Measurements from ENCODE around the gene ASIC2.

Gene ASIC2

DNA sequence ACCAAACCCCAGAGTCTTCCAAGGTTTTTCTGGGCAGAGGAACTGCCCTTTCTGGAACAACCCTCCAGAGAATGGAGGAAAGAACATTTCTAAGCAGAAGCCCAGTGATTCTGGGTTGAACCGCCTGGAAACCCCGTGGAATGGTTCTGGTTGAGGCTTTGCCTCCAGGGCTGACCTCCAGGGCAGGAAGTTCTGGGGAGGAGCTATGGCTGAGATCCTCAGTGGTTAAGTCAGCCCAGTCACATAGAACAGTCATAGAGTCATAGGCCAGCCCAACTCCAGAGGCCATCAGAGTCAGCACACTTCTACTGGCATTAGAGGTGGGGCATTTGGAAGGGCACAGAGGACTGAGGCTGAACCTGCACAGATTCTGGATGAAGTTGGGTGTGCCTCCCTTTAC, 235.5 kb downstream of the ASIC2 start:
- DNase-seq (ENCODE audit: low spot score) = no peak

DNA sequence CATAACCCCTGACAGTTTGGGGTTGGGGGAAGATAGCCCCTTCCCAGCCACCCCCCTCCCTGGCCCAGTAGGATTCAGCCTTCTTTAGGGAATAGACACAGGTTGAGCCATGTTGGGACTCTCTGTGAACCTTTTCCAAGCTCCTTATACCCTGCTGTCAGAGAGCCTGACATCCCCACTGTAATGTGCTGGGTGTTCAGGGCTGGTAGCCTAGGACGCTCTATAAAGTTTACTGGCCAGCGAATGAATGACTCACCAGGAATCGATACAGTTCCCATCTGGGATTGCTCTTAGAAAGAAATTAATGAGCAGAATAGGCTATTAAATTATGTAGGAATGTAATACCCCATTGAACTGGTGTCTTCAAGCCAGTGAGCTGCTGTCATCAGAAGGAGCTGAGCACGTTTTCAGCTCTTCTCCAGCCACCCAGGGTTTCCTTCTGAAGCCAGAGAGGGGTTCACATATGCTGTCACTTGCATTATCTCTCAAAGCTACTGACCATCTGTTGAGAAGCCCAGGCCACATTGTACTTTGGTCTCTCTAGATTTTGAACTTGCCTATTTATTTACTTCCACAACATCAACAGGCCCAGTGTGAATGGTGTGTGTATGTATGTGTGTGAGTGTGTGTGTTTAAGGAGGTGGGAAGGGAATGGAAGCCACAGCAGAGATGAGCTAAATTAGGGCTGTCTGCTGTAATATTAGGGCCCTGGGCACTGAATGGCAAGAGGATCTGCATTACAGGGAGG, 236.5 kb downstream of the ASIC2 start:
- DNase-seq (ENCODE audit: low spot score) = no peak

DNA sequence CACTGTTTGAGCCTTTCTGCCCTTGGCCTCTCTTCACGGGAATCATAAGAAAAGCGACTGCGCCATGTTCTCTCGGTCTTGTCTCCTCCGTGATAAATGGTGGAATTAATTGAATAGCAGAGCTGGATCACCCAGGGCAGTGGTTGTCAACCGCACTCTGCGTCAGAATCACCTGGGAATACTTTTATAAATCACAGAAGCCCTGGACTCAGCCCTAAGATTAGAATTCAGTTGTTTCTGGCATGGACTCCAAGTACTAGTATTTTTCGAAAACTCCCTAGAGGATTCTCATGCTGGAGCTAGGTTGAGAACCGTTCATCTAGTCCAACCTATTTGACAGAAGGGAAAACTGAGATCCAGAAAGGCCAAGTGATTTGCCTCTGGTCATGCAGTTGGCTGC, 237.3 kb downstream of the ASIC2 start:
- no peak for DNase-seq (ENCODE audit: low spot score)

DNA sequence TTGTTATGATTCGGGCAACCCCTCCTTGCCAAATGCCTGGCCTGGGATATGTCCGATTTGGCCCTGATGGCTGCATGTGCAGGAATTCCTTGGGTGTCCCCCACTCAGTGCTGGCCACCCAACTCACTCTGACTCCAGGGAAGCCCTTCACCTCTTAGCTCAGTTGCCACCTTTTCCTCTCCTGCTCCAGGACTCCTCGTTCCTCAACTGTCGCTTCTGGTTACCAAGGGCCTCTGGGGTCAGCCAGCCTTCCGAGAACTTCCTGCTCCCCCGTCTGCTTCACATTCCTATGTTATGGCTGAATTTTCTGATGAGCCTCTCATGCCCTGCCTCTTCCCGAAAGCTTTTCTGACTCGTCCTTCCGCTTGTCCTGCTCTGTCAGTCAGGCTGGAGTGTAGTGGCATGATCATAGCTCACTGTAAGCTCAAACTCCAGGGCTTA, 237.9 kb downstream of the ASIC2 start:
- no peak for DNase-seq (ENCODE audit: low spot score)

DNA sequence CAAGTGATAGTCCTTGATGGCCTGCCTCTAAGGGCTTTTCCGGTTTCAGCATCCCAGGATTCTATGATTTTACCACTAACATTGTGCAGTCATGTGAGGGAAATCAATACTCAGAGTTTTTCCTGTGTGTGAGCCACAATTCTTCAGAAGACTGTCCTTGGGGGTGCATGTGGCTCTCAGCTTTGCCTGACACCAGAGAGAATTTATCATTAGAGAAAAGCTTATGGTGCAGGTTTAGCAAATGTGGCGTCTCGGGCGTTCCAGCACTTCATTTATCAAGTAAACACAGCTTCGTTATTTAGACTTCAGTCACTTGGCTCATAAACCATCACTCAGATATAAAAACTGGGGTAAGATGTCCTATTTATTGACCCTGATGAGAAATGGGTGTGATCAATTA, 238.7 kb downstream of the ASIC2 start:
- no peak for DNase-seq (ENCODE audit: low spot score)

DNA sequence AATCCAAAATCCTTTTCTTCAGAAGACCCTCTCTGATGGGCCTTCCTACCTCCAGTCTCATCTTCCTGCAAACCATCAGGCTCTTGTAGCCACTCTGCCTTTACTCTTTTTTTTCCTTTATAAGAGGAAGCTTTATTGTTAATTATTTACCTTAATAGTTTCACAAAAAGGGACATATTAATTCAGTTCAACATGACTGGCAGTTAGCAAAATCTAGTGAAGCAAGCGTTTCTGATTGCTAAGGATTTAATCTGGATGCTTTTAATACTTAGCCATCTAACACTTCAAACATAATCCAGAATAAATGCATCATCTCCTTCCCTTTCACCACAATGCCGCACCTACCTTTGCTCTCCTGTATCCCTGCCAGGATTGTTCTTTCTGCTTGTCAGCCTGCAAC, 239.4 kb downstream of the ASIC2 start:
- DNase-seq (ENCODE audit: low spot score) = no peak

DNA sequence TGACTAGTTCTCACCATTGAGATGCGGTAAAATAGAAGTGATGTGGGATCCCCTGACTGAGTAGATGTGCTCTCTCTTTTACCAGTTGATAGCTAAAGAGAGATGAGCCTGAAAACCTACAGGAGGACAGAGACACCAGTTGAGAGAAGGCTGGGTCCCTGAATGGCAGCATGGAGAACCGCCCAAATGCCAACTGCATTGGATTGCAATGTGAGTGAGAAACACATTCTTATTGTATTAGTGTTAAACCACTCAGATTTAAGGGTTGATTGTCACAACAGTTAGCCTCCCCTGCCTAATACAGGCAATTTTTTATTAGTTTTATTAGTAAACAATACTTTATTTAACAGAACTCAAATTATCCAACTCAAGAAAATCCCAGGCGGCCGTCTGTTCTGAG, 240.2 kb downstream of the ASIC2 start:
- DNase-seq (ENCODE audit: low spot score) = no peak

DNA sequence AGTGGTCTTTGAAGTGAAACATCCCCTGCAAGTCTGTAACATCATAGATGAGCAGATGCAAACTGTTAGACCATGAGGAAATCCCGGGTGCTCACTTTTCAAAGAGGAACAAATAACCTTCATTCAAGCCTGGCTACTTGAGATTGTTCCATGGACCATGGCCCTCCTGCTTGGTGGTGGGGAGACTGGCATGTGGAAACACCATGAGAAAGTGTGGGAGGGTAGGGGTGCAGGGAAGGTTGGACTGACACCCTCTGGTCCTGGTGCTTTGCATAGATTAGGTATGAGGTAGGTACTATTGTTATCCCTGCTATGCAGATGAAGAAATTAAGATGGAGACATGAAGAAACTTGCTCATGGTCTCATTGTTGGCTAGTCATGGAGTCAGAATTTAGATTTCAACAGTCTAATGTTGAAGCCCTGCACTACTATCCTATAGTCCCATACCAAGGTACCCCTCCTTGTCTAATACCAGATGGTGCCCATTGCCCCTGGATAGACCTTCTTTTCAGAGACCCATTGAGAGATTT, 242.4 kb downstream of the ASIC2 start:
- no peak for DNase-seq (ENCODE audit: low spot score)

DNA sequence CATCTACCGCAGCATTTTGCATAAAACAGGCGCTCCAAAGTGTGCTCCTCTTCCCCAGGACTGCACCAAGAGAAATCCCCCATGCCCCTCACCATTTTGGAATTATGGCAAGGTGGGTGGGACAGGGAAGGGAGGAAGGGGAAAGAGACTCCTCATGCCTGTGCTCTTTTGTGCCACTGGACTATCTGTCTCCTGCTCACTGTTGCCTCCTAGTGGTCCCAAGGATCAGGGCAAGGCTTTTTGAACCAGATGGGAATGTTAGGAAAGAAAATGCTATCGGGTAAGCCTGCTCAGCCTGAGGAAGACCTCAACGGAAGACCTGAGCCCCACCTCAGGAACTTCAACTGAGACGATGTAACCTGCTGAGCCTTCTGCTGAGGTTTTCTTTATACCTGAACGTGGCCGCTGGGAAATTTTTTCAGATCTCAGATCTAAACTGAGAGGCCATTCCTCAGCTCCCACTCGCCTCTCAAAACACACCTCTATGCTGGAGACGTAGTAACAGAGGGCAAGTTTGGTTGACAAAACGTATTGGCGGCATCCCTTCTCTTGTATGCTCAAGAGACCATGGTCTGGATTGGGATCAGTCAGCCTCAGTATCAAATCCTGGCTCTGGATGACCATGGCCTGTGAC, 243.2 kb downstream of the ASIC2 start:
- peak; percentile 20 for DNase-seq (ENCODE audit: low spot score)

DNA sequence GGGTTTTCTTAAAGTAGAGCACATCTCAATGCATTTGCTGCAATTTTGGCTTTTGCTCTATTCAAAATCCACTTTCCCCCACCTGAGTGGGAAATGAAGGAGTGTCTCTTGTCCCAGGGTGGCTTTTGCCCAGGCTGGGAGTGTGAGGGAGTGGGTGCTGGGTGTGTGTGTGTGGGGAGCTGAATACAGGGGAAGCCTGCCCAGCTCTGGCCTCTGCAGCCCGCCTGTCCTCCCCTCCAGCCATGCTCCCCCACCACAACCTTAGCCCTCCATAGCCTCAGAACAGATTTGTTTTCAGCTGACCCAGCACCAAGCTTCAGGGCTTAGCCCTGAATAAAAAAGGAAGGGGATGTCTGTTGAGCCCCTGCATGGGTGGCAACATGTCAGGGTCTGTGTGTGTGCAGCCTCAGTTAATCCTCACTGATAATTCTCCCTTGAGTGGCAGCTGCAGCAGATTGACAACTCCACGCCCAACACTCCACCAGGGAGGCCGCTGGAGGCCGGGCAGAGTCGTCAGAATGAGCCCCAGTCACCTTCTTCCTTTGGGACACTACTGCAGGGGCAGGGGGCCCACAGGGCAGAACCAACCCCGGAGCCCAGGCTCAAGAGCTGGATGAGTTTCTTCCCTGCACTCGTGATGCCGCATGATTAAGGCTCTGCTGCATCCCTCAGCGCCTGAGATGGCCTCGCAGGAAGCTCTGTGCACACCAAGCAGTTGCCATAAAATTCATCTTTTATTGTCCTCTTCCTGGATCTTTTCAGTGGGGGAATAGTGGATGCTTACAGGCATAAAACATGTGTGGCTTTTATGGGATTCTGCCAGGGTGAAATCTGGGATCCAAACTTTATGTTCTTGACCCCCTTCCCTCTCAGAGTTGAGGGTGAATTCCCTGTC, 246.5 kb downstream of the ASIC2 start:
- DNase-seq (ENCODE audit: low spot score) = no peak

DNA sequence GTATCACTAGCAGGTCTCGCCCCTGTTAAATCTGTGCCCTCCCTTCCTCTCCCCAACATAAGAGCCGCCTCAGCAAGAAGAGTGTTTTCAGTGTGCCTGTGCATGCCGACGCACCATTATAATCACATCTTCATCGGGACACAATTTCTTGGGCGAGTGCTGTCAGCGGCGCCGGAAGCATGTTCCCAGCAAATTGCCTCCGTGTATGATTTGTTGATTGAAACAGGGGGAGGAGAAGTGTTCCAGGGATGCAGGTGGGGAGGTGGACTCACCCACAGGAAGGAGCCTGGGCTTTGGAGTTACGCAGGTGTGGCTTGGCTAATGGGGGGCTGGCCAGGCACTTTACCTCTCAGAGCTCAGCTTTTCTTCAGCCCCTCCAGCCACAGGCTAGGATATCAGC, 247.9 kb downstream of the ASIC2 start:
- DNase-seq (ENCODE audit: low spot score) = no peak

DNA sequence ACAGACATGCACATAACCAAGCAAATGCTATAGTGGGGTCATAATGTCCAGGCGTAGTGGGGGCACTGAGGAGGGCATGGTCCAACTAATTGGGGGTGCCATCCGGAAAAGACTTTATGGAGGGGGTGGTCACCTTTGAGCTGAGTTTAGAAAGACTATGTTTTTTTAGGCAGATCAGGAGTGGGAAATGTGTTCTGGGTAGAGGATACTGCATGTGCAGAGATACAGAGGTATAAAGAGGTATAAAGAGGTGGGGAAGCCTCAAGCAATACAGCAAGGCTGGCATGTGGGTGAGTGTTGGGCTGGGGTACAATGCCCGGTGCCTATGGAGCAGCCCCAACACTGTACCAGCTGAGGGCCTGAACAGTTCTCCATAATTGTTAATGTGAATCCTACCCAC, 248.3 kb downstream of the ASIC2 start:
- DNase-seq (ENCODE audit: low spot score) = no peak

DNA sequence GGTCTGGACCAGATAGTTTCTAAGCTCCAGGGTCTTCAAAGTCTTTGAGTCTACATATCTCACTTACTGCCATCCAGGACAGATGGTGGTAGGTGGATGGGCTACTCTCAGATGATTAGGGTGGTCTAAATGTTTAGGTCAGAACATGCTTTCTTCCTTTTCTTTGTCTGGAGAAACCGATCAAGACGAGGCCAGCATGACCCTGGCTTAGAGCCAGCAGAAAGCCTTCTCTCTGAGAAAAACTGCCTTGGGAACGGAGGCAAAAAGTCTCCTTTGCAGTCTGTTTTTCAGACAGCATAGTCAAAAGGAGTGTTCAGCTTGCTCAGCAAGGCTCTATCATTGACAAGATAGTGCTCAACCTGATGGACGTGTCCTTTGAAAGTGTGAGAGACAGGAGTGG, 252.6 kb downstream of the ASIC2 start:
- no peak for DNase-seq (ENCODE audit: low spot score)

DNA sequence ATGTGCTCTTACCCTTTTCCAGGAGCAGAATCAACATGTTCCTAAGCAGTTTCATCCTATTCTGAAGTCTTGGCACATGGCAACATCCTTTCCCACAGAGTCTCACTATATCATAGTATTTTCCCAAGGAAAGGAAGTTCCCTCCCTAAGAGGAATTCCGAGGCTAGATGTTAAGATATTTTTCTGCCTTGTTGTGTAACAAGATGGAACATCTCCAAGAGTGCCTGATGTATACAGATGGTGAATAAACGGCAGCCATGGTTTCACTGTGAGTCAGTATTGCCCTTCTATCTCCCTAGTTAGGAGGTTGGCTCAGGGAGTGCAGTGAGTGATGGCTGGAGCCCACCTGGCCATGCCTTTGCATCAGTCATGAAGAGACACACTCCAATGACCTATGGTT, 253.2 kb downstream of the ASIC2 start:
- no peak for DNase-seq (ENCODE audit: low spot score)

DNA sequence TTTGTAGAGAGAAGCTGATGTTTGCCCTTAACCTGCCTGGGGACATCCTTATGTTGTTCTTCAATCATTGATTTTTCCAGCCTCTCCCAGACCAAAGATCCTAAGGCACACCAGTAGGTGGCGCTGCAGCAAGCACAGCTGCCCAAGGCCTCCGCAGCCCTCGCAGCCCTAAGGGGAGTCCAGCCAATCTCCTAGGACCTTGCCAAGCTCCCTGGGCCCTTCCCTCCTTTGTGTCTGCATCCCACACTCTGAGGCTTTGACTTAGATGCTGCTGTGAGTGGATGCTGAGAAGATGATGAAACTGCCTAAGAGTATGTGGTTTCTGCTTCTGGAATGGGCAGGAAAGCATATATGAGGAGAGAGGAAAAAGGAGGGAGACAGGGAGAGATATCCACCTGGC, 254.4 kb downstream of the ASIC2 start:
- peak; percentile 18 for DNase-seq (ENCODE audit: low spot score)

DNA sequence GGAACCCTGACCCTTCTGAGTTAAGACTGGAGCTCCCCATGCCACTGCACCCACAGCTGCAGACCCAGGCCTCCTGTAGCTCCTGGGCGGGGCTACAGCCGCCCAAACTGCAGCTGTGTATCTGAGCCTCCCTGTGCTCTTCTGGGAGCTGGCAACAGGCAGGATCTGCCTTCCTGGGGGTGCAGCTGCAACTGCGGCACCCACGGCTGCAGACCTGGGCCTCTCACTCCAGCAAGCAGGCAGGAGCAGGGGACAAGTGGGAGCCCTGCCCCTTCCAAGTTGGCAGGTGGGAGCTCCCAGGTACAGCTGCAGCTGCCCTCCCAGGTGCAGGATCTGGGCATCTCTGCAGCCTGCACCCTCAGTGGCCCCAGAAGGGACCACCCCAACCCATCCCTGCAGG, 259.9 kb downstream of the ASIC2 start:
- no peak for DNase-seq (ENCODE audit: low spot score)

DNA sequence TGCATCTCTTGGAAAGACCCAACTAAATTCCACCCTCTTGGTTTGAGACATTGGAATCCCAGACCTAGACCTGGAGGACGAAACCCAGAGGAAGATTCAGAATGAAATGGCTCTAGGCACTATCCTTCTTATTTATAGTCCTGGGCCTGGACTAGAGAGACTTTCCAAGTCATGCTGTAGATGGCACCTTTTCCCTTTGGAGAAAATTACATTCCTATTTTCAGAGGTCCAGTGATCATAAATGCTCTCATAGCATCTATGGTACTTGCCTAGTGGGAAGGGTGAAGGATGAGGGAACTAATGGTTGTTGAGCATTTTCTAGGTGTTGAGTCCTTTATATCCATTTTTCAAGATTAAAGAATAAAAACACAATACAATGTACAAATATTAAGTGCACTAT, 264.3 kb downstream of the ASIC2 start:
- no peak for DNase-seq (ENCODE audit: low spot score)

DNA sequence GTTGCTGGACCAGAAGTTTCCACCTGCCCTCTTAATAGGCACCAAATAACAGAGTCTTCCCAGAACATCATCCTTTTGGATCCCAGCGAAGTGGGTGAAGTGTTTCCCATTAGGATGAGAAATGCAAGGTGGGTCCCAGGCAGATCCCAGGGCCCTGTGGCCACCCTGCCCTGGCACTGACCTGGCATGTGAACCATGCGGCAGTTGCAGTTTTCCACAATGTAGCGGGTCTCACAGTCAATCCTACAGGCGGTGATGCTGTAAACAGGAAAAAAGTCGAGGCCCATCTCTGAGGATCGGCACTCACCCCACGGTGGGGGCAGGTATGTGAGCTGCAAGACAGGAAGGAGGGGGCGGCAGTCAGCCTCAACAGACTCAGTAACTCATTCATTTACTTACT, 265.0 kb downstream of the ASIC2 start:
- DNase-seq (ENCODE audit: low spot score) = no peak

DNA sequence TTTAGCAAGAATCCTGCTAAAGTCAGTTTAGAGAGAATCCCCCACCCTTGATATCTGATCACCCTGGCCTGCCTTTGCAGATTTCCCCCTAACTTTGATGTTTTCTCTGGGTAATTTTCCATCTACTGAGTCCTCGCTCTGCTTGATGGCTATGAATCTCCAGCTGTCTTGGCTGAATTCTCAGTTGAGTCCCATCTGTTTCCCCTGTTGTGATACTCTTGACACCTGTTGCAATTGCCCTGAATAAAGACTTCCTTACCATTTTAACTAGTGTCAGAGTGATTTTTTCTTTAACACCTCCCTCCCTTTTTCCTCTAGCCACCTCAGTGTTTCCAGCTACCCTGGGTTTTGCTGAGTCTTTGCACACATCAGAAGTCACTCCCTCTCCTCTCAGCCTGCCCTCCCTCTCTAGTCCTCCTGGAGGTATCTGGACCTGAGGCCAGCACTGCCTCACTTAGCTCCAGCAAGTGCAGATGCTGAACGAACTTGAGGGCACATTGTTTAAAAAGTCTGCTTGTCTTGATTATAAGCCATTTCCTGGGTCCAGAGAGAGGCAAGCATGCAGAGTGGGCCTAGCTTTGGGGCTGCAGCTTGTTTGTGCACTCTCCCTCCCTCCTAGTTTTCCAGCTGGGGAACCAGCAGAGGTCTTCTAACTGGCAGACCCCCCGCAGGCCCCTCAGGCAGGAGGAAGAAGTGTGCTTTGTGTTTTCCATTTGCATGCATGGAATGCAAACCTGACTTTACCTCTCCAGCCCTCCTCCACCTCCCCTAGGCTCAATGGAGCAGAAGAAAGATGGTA, 268.2 kb downstream of the ASIC2 start:
- no peak for DNase-seq (ENCODE audit: low spot score)

DNA sequence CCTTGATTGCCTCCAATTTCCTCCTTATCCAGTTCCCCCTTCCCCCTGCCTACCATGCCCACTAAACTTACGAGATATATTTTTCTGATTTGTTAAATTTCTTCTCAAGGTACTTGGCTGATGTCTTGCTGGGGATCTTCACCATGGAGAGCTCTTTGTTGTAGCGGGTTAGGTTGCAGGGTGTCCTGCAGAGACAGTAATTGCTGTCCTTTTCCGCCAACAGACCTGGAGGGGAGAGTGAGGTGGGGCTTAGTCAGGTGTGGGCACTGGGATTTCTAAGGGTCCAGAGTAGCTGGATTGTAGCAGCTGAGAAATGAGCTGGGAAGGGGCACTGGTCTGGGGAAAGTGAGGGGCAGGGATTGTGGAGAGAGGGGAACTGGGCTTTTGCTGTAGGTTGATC, 269.3 kb downstream of the ASIC2 start:
- no peak for DNase-seq (ENCODE audit: low spot score)

DNA sequence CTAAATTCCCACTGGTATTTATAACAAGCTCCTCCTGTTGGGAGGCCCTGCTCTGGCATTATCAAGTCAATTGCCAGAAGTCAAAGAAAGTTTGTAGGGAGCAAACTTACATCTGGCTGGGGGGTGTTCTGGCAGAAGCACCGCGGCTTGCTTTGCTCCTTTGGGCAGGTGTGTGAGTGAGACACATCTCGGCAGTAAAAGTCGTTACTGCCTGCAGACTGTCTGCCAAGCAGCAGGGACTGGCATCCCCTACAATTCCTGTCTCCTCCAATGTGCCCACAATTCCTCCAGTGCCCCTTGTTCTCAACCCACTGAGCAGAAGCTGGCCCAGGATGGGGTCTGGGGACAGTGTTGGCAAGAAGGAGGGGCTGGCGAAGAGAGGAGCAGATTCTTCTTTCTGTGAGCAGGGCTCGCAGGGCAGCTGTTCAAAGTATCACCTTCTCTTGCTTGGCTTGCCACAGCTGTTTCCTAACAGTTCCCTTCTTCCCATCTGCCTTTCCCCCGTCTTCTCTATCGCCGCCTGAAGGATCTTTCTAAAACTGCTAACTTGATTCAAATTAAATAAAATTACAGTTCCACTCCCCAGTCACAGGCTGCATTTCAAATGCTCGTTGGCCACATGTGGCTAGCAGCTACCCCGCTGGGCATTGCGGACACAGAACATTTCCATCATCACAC, 271.2 kb downstream of the ASIC2 start:
- DNase-seq (ENCODE audit: low spot score) = no peak

Data from hematopoietic multipotent progenitor cell treated with erythropoietin and hydrocortisone succinate and interleukin-3 and kit ligand, for 17 days (in vitro differentiated cells).